NCI-H345 treated with DMSO at 0.1 percent for 48 hours (cell line): Measurements from ENCODE around the gene TEX54.
"Not testable (repeated sequence)": the region's sequence is repeated elsewhere in the genome, so short reads cannot be mapped to it uniquely, and the experiment has no call there.

Source experiments
- DNase-seq: peaks from one replicate; lab custom pipeline; 2025; ENCODE audit not compliant: unreplicated experiment; lab: John Stamatoyannopoulos, UW

Gene TEX54

GRCh38 chr11:62832336-62833234 is at the start of gene TEX54:
Gene TEX54, minus strand, starts transcription at chr11:62832841.
- DNase-seq, result no peak

- no peak for DNase-seq
Measured at GRCh38 chr11:62882431-62882749, 49.7 kb upstream of the TEX54 start.

- peak; percentile 79 for DNase-seq
Measured at GRCh38 chr11:62881579-62882430, 49.2 kb upstream of the TEX54 start.

- DNase-seq, result peak; percentile 79
Measured at GRCh38 chr11:62880803-62881578, 48.4 kb upstream of the TEX54 start, which contains the start of gene SLC3A2. Gene SLC3A2, plus strand, starts transcription at chr11:62880896. Its CDS starts 128 bp downstream, at chr11:62881024.

GRCh38 chr11:62880231-62880802 is 47.7 kb upstream of the TEX54 start:
- DNase-seq, result no peak

- no peak for DNase-seq
Measured at GRCh38 chr11:62879235-62879978, 46.8 kb upstream of the TEX54 start.

- no peak for DNase-seq
Measured at GRCh38 chr11:62876712-62877111, 44.1 kb upstream of the TEX54 start.

GRCh38 chr11:62875698-62876478 is 43.2 kb upstream of the TEX54 start:
- no peak for DNase-seq

GRCh38 chr11:62874851-62875250 is 42.2 kb upstream of the TEX54 start:
- DNase-seq, result no peak

GRCh38 chr11:62865635-62866034 is 33.0 kb upstream of the TEX54 start:
- no peak for DNase-seq

- no peak for DNase-seq
Measured at GRCh38 chr11:62863687-62864335, 31.2 kb upstream of the TEX54 start.

- DNase-seq, result not testable (repeated sequence)
Measured at GRCh38 chr11:62861564-62862192, 29.0 kb upstream of the TEX54 start.

- DNase-seq, result no peak
Measured at GRCh38 chr11:62860835-62861563, 28.4 kb upstream of the TEX54 start.

GRCh38 chr11:62859281-62859703 is 26.7 kb upstream of the TEX54 start:
- not testable (repeated sequence) for DNase-seq

GRCh38 chr11:62858201-62858600 is 25.6 kb upstream of the TEX54 start:
- DNase-seq, result no peak

- DNase-seq, result no peak
Measured at GRCh38 chr11:62857541-62857982, 24.9 kb upstream of the TEX54 start.

- no peak for DNase-seq
Measured at GRCh38 chr11:62856333-62856895, 23.8 kb upstream of the TEX54 start.
